ENCODE measurements around the gene RBM5. TPM values are rescaled to one million over a fixed set of nuclear protein-coding genes. Genes with fewer than 3 reads are reported as not detected.

RBM5 gene
- total RNA-seq, 3 donors from 2014 or later: 128 to 183 (median 158) TPM

DNA sequence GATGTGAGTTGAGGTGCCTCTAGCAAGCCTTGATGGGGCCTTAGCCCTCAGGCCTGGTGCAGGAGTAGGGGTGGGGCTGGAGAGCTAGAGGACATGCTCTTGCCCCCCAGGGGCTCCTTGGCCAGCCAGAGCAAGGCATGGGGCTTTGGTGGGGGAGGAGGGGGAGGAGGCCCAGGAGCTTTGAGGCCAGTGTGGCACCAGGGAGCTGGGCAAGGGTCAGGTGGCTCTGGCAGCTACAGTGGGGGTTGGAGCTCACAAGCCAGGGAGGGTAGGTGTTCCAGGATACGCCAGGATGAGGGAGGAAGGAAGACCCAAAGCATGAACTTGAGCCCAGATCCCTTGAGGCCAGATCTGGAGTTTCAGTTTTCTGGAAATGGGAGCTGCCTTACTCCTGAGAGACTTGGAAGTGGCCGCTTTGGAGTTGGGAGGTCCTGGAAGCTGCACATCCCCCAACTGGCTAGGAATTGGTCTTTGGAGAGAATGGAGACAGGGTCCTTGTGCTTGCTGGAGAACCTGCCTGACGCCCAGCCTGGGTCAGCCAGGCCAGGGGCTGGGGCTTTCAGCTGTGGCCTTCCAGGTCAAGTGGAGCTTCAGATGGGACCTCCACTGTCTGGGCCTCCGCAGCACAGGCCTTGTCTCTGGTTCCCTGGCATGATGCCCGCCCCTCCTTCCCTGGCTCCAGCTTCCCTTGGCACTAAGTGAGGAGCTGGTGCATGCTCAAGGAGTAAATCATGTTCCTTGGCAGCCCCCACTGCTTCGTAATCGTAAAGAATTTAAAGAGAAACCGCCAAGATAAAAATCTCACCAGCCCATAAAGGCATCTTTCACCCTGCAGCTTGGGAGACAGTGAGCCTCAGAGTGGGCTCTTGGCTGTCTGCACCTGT, 75.1 kb downstream of the RBM5 start:
- Histone ChIP-seq H3K4me3 (no peak overlapping the region), H3K36me3 (ENCODE audit: low read depth) (no peaks in the 10 kb centered on the region), H3K4me1 (ENCODE audit: low read depth) (peaks cover 33% of the 10 kb centered on the region), H3K9me3 (no peaks in the 10 kb centered on the region)
- ATAC-seq (no peak), DNase-seq (peak in 2 of 3 donors; percentile 74 to 75)
- TF ChIP-seq, protein P1, sequence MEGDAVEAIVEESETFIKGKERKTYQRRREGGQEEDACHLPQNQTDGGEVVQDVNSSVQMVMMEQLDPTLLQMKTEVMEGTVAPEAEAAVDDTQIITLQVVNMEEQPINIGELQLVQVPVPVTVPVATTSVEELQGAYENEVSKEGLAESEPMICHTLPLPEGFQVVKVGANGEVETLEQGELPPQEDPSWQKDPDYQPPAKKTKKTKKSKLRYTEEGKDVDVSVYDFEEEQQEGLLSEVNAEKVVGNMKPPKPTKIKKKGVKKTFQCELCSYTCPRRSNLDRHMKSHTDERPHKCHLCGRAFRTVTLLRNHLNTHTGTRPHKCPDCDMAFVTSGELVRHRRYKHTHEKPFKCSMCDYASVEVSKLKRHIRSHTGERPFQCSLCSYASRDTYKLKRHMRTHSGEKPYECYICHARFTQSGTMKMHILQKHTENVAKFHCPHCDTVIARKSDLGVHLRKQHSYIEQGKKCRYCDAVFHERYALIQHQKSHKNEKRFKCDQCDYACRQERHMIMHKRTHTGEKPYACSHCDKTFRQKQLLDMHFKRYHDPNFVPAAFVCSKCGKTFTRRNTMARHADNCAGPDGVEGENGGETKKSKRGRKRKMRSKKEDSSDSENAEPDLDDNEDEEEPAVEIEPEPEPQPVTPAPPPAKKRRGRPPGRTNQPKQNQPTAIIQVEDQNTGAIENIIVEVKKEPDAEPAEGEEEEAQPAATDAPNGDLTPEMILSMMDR (IDR thresholded peaks at IDR 0.05): no peak
- intact Hi-C loops (cut with DNase I, micrococcal nuclease): no loop called here

DNA sequence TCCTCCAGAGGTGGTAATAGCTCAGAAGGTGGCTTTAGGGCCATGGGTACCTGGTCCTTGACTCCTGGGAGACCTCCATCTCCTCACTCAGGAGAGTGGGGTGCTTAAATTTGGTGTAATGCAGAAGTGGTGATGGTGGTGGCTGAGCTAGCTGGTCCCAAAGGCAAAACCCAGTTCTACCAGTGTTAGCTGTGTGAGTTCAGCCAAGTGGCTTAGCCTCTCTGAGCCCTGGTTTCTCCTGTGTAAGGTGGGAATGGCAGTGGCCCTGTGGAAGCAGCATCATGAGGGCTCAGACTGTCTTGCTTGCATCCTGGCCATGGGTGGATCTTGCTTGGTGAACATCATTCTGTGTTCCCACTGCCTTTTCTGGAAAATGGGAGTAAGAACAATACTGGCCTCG, 75.8 kb downstream of the RBM5 start:
- intact Hi-C loops (cut with DNase I, micrococcal nuclease): no loop called here
- H3K4me3 ChIP-seq: no peak overlapping the region
- no peaks in the 10 kb centered on the region for H3K36me3 ChIP-seq (ENCODE audit: low read depth)
- DNase-seq: no peak
- H3K9me3 ChIP-seq: no peaks in the 10 kb centered on the region
- TF ChIP-seq, protein P1 (IDR thresholded peaks at IDR 0.05): no peak
- H3K4me1 ChIP-seq (ENCODE audit: low read depth): peaks cover 30% of the 10 kb centered on the region
- no peak for ATAC-seq

DNA sequence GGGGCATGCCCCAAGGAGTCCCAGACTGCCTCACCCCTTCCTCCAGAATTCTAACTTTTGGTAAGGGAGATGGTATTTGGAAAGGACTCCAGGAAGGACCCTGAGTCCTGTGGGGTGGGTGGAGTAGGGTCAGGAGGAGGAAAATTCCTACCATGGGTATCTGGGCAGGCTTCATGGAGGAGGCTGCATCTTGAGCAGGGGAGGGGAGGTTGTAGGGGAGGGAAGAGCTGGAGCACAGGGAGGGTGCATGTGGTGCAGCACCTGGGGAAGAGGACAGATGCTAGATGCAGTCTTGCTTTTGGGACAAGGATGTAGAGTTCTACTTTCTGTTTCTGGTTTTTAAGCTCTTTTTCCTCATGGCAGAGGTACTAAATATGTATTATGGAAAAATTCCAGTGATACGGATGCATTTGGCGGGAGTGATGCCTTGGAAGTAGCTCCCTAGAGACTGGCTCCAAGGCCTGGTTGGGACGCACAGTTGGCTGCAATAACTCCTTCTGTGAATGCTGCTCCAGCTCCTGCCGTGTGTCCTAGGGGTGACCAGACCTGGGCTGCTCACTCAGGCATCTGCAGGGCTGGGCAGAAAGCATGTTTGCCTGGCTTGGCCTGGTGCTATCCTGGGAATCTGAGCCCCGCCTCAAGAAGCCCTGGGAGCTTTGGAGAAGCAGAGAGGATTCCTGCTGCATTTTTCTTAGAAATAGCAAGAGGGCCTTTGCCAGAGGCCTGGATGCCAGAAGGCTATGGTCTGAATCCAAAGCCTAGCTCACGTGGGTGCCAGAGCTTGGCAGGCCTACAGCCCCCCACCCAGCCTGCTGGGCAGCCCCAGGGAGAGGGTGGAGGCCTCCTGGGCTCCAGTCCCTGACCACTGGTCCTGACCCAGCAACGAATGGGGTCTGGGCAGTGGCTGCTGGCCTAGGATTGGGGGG, 76.5 kb downstream of the RBM5 start:
- Histone ChIP-seq H3K4me1 (ENCODE audit: low read depth) (peaks cover 30% of the 10 kb centered on the region), H3K4me3 (no peak overlapping the region), H3K36me3 (ENCODE audit: low read depth) (no peaks in the 10 kb centered on the region), H3K9me3 (no peaks in the 10 kb centered on the region)
- TF ChIP-seq, protein P1 (IDR thresholded peaks at IDR 0.05): no peak
- ATAC-seq (no peak), DNase-seq (no peak)
- intact Hi-C loops (cut with DNase I, micrococcal nuclease): no loop called here

DNA sequence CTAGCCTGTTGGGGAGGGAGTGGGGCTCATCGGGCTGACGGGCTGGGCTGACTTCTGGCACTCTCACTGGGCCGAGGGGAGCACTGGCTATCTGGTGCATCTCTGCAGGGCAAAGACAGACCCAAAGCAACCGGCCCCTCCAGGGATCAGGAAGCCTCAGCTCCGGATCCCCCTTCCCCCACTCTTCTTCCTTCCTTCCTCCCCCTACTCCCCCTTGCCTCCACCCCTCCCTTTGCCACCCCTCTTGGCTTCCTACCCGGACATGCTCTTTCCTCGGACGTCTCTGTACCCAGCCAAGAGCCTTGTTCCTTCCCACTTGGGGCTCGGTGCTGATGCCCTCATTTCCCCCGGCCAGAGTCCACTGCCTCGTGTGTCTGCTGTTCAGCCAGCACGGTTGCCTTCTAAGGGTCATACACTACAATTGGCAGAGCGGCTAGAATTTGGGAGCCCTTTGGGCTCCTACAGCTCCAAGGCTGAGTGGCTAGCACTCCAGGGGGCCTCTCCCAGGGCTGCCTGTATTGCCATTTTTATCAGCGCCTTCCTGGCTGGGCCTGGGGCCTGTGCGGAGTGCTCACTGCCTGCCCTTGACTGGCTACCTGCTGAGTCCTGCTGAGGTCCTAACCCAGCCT, 77.3 kb downstream of the RBM5 start:
- Histone ChIP-seq H3K4me1 (ENCODE audit: low read depth) (peaks cover 30% of the 10 kb centered on the region), H3K9me3 (no peaks in the 10 kb centered on the region), H3K36me3 (ENCODE audit: low read depth) (no peaks in the 10 kb centered on the region), H3K4me3 (no peak overlapping the region)
- ATAC-seq (no peak), DNase-seq (no peak)
- TF ChIP-seq, protein P1 (IDR thresholded peaks at IDR 0.05): no peak
- intact Hi-C loops (cut with DNase I, micrococcal nuclease): no loop called here

DNA sequence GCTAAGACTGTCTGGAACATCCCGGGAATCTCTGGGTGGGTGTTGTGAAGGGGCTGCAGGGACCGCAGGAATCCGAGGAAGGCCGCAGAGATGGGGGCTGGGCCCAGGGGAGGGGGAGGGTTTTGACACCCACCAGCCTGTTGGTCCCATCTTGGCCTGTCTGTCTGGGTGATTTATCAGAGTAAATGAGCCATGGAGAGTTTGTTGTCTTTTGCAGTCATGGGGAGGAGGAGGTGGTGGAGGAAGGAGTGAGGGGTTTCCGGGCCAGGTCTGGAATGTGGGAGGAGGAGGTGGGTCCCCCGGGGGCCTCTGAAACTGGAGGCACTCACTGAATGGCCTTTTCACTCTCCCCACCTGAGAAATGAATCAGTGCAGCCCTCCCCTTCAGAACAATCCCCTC, 77.9 kb downstream of the RBM5 start:
- ATAC-seq (no peak), DNase-seq (no peak)
- Histone ChIP-seq H3K36me3 (ENCODE audit: low read depth) (no peaks in the 10 kb centered on the region), H3K4me1 (ENCODE audit: low read depth) (peaks cover 34% of the 10 kb centered on the region), H3K4me3 (no peak overlapping the region), H3K9me3 (no peaks in the 10 kb centered on the region)
- TF ChIP-seq, protein P1 (IDR thresholded peaks at IDR 0.05): no peak
- intact Hi-C loops (cut with DNase I, micrococcal nuclease): no loop called here
